Measurements from ENCODE around the gene EML6. TPM values are rescaled to one million over a fixed set of nuclear protein-coding genes. Genes with fewer than 3 reads are reported as not detected.
"Not testable (repeated sequence)": the region's sequence is repeated elsewhere in the genome, so short reads cannot be mapped to it uniquely, and the experiment has no call there.

The EML6 gene
- total RNA-seq, 1 experiment from 2014 or later, result 6.6 TPM

DNA sequence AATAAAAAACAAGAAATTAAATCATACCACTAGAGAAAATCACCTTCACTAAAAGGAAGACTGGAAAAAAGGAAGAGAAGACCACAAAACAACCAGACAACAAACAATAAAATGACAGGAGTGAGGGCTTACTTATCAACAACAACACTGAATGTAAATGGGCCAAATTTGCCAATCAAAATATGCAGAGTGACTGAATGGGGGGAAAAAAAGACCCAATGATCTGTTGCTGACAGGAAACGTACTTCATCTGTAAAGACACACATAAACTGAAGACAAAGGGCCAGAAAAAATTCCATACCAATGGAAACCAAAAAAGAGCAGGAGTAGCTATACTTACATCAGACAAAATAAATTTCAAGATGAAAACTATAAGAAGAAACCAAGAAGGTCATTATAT lies 25.5 kb upstream of the EML6 start:
- Histone ChIP-seq H3K4me2 (ENCODE audit: low read length) (no peak overlapping the region), H3K9me3 (ENCODE audit: control insufficient read depth in 1 of 2, insufficient read depth in 1 of 2, low read depth in 1 of 2, low read length in 2 of 2) (no peaks in the 10 kb centered on the region; a peak in 1 of 4 replicates), H3K36me3 (ENCODE audit: control insufficient read depth in 1 of 2, insufficient read depth in 2 of 2, low read length in 2 of 2) (no peaks in the 10 kb centered on the region), H3K79me2 (ENCODE audit: insufficient read depth, low read length) (no peaks in the 10 kb centered on the region), H3K9ac (ENCODE audit: low read length) (no peak overlapping the region), H3K4me1 (ENCODE audit: control insufficient read depth in 1 of 2, insufficient read depth in 2 of 2, low read length in 2 of 2) (no peaks in the 10 kb centered on the region), H3K4me3 (replicated peaks in 1 of 2; ENCODE audit: low read depth in 1 of 2, low read length in 2 of 2) (no peak overlapping the region), H3K27ac (ENCODE audit: low read depth, low read length) (no peak overlapping the region), H3K27me3 (ENCODE audit: insufficient read depth, low read length) (no peaks in the 10 kb centered on the region), H4K20me1 (ENCODE audit: insufficient read depth) (no peaks in the 10 kb centered on the region), H2AFZ (ENCODE audit: low read depth, low read length, poor library complexity, severe bottlenecking) (no peak overlapping the region), H3K9me2 (ENCODE audit: insufficient read depth) (no peaks in the 10 kb centered on the region)
- ATAC-seq (no peak), DNase-seq (ENCODE audit: low read depth, low spot score) (no peak)
- no peak for TF ChIP-seq SP1 (IDR thresholded peaks at IDR 0.05; ENCODE audit: low read depth)
- no peak for TF ChIP-seq RAD21 (IDR thresholded peaks at IDR 0.05; ENCODE audit: low read depth)
- TF ChIP-seq ZFX (IDR thresholded peaks at IDR 0.05), result no peak
- TF ChIP-seq, protein P1, sequence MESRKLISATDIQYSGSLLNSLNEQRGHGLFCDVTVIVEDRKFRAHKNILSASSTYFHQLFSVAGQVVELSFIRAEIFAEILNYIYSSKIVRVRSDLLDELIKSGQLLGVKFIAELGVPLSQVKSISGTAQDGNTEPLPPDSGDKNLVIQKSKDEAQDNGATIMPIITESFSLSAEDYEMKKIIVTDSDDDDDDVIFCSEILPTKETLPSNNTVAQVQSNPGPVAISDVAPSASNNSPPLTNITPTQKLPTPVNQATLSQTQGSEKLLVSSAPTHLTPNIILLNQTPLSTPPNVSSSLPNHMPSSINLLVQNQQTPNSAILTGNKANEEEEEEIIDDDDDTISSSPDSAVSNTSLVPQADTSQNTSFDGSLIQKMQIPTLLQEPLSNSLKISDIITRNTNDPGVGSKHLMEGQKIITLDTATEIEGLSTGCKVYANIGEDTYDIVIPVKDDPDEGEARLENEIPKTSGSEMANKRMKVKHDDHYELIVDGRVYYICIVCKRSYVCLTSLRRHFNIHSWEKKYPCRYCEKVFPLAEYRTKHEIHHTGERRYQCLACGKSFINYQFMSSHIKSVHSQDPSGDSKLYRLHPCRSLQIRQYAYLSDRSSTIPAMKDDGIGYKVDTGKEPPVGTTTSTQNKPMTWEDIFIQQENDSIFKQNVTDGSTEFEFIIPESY (IDR thresholded peaks at IDR 0.05; ENCODE audit: extremely low read depth, insufficient replicate concordance, low read length), result no peak
- TF ChIP-seq EZH2phosphoT487 (IDR thresholded peaks at IDR 0.05; ENCODE audit: borderline replicate concordance), result no peak
- TF ChIP-seq, protein P2, sequence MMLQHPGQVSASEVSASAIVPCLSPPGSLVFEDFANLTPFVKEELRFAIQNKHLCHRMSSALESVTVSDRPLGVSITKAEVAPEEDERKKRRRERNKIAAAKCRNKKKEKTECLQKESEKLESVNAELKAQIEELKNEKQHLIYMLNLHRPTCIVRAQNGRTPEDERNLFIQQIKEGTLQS (IDR thresholded peaks at IDR 0.05), result no peak
- ChIA-PET CTCF (interaction anchor here (1.3 kb wide), 1 partner anchor 591 kb away, joined by 5 read pairs; no protein-coding TSS in a partner anchor), POLR2A (no interaction called here), RAD21 (ENCODE audit: low non-redundant PET in 1 of 2, low total read pairs in 2 of 2, uncharacterized antibody in 2 of 2, unreplicated experiment in 2 of 2) (no interaction called here)
- no TSS peak for BruUV-seq (replicated peaks)
- intact Hi-C loops (cut with micrococcal nuclease), result no loop called here

DNA sequence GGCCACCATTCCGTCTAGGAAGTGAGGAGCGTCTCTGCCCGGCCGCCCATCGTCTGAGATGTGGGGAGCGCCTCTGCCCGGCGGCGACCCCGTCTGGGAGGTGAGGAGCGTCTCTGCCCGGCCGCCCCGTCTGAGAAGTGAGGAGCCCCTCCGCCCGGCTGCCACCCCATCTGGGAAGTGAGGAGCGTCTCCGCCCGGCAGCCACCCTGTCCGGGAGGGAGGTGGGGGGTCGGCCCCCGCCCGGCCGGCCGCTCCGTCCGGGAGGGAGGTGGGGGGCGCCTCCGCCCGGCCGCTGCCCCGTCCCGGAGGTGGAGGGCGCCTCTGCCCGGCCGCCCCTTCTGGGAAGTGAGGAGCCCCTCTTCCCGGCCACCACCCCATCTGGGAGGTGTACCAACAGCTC lies 24.5 kb upstream of the EML6 start:
- H2AFZ ChIP-seq (ENCODE audit: low read depth, low read length, poor library complexity, severe bottlenecking); RAD21 ChIA-PET (ENCODE audit: low non-redundant PET in 1 of 2, low total read pairs in 2 of 2, uncharacterized antibody in 2 of 2, unreplicated experiment in 2 of 2); H3K9me2 ChIP-seq (ENCODE audit: insufficient read depth); H3K4me3 ChIP-seq (replicated peaks in 1 of 2; ENCODE audit: low read depth in 1 of 2, low read length in 2 of 2); H4K20me1 ChIP-seq (ENCODE audit: insufficient read depth); H3K9me3 ChIP-seq (ENCODE audit: control insufficient read depth in 1 of 2, insufficient read depth in 1 of 2, low read depth in 1 of 2, low read length in 2 of 2); H3K9ac ChIP-seq (ENCODE audit: low read length); intact Hi-C loops (cut with micrococcal nuclease); H3K4me1 ChIP-seq (ENCODE audit: control insufficient read depth in 1 of 2, insufficient read depth in 2 of 2, low read length in 2 of 2); H3K27ac ChIP-seq (ENCODE audit: low read depth, low read length); POLR2A ChIA-PET; ATAC-seq; H3K79me2 ChIP-seq (ENCODE audit: insufficient read depth, low read length); H3K4me2 ChIP-seq (ENCODE audit: low read length); H3K27me3 ChIP-seq (ENCODE audit: insufficient read depth, low read length); DNase-seq (ENCODE audit: low read depth, low spot score); CTCF ChIA-PET; H3K36me3 ChIP-seq (ENCODE audit: control insufficient read depth in 1 of 2, insufficient read depth in 2 of 2, low read length in 2 of 2); BruUV-seq (replicated peaks): not testable (repeated sequence)

Data from HCT116 (cell line).